ENCODE data around the gene CTNS.

The CTNS gene

DNA sequence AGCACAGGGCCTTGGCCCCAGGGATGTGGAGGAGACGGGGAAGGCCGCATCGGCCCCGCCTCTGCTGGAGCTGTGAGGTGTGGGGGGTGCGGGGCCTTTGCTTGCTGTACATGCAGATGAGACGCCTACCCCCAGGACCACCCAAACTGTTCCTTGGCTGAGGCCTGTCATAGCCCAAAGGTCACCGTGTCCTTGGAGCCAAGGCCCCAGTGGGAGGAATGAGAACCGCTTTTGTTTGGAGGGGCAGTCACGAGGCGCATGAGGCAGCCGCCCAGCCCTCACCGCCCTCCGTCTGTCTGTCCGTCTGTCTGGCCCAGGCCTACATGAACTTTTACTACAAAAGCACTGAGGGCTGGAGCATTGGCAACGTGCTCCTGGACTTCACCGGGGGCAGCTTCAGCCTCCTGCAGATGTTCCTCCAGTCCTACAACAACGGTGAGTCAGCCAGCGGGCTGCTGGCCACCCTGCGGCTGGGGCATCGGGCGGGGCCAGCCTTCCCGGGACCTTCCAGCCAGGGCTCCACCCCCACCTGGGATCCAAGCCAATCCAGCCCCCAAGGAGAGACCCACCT lies 23.1 kb downstream of the CTNS start:
- no peak for DNase-seq (ENCODE audit: low read depth)

DNA sequence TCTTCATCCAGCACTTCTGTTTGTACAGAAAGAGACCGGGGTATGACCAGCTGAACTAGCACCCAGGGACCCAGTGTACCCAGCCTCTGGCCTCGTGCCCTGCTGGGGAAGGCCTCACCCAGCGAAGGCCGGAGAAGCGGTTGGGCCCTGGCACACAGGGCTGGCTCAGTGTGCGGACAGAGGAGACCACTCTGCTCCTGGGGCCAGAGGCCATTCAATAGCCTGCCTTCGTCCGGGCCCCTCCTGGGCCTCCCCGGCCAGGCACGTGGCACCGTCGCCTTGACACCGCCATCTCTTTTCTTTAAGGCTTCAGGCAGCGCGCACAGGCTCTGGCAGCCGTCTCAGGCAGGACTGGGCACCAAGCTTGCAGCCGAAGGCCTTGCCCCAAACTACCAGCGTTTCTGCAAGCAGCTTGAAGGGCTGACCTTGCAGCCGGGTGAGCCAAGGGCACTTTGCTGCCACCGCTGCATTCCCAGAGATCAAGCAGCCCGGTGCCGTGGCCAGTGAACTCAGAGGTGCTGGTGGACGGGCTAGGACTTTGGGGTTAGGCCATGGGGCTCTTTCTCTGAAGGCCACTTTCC lies 23.8 kb downstream of the CTNS start:
- DNase-seq (ENCODE audit: low read depth), result no peak

DNA sequence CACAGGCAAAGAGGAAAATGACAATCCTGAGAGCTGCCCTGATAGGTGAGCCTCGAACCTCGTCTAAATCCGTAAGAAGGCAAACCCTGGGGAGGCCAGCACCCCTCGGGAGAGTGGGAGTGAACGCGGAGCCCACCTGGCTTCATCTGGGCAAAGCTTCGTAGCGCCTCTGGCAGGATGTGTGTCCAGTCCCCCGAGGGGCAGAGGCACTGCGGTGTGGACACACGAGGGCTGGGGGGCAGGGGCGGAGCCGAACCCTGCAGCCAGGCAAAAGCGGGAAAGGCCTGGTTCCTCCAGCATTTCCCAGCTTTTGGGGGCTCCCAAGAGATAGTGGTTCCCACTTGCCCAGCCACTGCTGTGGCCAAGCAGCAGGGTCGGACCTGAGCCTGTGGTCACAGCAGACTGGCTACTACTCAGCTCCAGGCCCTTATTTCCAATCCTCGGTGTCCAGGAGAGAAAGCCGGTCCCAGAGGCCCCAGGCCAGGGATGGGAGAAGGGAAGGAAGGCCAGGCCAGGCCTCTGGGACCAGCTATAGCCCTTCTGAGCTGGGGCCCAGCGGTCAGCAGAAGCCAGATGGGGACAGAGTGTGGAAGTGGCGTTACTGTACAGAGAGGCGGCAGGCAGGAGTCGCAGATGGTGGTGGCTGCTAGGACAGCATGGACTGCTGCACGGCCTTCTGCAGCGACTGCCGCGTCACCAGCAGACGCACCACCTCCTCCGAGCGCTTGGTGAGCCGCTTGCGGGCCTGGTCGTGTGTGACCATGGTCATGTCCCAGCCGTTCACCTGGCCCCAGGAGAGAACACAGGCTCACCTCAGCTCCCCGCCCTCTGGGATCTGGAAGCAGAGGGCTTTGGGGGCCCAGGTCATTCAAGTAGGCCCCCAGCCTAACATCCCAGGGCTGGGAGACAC lies 26.8 kb downstream of the CTNS start:
- no peak for DNase-seq (ENCODE audit: low read depth)

DNA sequence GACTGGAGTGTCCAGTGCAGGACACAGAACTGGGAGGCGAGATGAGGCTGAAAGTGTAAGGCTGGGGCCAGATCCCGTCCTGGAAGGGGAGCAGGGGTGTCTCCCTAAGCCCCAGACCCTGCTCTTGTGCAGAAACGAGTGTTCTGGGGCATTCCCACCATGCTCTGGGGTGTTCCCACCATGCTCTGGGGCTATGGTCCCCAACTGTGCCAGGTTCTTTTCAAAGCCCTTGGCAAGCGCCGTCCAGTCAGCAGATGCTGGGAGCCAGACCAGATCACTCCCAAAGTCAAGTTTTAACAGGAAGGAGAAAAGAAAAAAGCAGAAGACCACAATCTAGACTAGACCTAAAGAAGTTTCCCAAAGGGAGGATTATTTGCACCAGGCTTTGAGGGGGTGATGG lies 29.3 kb downstream of the CTNS start:
- DNase-seq (ENCODE audit: low read depth), result no peak

DNA sequence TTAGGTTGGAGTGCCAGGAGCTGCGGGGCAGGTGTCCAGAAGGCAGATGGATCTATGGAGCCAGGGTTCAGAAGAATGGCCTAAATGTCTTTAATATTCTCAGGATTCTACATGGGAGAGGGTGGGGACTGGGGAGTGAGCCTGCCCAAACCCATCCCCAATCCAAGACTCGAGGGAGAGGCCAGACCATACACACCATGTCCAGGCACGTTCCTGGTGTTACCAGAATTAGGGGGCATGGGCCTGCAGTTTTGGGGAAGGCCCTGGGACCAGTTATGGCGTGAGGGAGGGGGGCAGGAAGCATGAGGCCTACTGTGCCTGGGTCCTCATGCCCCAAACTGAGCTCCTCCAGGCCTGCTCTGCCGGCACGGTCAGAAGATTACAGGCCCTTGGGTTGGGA lies 30.0 kb downstream of the CTNS start:
- no peak for DNase-seq (ENCODE audit: low read depth)

DNA sequence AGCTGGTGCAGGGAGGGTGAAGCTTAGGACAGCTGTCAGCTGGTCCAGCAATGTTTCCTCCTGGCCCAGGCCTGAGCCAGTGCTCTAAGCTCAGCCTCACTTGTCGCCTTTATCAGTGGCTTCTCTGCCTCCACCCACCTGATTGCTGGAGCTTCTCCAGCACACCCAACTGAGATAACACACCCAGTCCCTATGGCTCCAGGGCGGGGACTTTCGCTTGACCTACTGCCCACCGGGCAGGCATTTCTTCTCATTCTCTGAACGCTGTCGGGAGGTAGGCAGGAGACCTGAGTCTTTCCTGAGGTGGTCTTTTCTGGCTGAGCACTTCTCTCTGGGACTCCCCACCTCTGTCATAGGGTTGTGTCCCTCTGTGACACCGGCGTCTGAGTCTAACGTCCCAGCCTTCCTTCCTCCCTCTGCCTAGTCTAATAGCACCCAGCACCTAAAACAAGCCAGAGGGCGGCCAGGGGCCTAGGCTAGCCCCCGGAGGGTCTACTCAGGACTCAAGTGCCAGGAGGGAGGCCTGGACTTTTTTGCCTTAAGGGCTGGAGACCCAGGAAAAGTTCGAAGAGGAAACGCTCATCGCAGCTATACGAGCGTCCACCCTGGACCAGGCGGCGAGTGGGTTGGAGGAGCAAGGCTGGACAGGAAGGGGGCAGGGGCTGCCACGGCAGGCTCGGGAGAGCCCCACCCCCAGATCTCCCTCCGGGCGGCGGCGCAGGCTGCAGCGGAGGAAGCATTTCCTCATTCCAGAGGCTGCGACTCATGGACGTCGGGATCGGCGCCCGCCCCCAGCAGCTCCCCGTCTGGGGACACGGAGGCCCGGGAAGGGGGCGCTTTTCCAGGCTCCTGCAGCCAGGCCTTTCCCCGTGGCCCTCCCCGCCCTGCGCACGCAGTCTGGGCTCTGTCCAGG lies 31.1 kb downstream of the CTNS start:
- no peak for DNase-seq (ENCODE audit: low read depth)

DNA sequence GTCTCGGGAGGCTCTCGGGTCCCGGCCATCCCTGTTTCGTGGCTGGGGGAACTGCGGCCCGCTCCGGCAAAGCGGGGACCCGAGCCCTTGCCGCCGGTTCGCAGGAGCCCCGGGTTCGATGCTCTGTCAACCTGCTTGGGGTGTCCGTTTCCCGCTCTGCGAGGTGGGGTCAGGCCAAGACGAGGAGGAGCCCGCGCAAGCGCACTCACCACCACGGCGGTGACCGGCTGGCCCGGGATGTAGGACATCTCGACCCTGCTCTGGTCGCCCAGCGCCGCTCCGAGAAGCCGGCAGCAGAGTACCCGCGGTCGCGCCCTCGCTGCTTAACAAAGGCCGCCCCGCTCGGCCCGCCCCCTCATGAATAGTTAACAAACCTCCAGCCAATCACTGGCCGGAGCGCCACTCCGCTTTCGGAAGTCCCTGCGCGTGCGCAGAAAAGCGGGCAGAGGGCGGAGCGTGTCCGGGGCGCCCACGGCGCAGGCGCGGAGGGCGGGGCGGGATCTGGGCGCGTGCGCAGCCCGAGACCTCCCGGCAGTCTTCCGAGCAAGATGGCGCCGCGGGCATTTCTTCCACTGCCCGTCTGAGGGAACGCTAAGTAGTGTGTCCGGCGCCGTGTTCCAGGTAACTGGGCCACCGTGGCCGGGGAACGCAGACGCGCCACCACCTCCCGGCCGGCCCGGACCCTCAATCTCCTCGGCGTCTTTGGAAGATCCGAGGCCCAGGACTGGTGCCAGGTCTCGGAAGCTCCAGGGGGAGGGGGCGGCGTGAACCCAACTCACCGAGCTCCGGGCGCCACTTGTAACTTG lies 31.9 kb downstream of the CTNS start, which contains the start of the genes EMC6 and TAX1BP3:
Gene EMC6, plus strand, starts transcription at position 534 of the 806 bp plus-strand sequence. CDS start 335 bp downstream, outside the sequence.
Gene TAX1BP3, minus strand, starts transcription at position 300 of the 806 bp plus-strand sequence. Its CDS starts 52 bp downstream, at position 248.
- DNase-seq (ENCODE audit: low read depth), result peak; percentile 99

DNA sequence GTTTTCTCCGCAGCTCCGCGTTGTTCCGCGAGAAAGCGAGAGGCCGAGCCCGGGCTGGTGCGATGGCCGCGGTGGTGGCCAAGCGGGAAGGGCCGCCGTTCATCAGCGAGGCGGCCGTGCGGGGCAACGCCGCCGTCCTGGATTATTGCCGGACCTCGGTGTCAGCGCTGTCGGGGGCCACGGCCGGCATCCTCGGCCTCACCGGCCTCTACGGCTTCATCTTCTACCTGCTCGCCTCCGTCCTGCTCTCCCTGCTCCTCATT lies 32.5 kb downstream of the CTNS start:
- no peak for DNase-seq (ENCODE audit: low read depth)

DNA sequence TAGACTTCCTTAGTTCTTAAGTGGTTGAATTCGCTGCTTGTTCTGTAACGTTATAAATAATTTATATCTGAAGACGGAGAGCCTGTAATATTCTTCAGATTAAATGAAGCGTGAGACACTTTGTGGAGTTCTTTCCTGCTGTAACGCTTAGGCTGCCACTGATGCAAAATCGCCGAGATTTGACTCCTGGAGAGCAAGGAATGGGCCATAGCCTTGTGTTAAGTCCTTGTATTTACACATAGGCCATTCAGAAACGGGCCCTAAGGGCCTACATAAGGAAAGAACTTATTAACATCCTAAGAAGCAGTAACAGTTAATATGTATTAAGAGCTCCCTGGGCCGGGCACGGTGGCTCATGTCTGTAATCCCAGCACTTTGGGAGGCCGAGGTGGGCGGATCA lies 33.0 kb downstream of the CTNS start:
- DNase-seq (ENCODE audit: low read depth), result no peak

DNA sequence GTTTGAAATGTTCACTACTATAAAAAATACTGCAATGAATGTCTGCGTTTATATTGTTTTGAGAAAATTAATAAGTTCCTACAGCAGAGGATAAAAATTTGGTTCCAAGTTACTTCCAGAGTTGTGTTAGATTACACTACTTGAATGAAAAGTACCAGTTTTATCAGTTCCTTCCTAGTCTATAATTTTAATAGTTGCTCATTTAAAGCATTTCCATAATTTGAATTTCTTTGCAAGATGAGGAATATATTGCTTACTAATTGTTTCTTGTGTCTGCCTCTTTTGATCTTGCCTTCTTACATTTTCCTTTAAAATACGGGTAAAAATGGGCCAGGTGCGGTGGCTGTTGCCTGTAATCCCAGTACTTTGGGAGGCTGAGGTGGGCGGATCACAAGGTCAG lies 36.0 kb downstream of the CTNS start:
- no peak for DNase-seq (ENCODE audit: low read depth)

DNA sequence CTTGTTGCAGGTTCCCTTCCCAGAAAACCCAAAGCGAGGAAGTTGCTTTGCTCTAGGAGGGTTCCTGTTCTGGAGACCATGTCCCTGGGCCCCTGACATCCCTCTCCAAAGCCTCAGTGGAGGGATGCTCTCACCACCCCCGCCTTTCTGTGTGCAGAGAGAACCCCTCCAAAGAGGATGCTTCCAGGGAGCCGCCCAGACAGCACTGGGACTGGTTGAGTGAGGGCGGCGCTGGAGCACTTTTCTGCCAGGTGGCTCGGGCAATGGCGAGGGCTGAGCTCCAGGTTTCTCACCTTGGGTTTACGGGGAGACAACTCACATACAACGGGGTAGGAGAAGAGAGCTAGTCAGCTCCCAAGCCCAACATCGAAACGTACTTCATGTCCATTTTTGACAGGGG lies 39.3 kb downstream of the CTNS start:
- no peak for DNase-seq (ENCODE audit: low read depth)

DNA sequence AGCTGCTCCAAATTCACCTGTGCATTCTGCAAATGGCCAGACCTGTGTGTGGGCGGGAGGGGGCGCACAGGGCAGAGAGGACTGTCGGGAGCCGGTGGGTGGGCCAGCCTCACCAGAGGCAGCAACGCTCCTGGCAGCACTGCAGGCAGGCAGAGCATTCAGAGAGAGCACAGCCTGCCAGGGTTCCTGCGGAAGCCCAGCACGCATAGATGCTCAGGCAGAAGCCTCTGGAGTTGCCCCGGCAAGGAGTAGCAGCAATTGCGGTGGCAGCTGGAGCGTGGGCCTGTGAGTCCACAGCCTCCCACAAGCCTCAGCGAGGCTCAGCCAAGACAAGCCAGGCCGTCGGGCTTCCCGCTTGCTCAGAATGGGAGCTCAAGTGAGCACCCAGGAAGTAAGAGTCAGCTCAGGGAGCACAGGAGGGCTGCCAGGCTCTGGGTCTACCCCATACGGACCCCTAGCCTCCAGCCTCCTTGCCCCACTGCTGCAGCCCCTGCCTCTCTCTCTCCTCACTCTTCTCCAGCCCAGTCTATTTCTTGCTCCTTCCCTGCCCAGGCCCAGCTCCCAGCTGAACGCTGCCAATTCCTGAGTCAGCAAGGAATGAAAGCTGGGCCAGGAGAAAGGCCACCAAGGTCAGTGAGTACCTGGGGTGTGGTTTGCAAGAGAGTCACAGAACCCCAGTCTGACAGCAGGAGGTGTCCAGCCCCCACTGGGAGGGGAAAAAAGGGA lies 41.7 kb downstream of the CTNS start:
- DNase-seq (ENCODE audit: low read depth), result no peak

DNA sequence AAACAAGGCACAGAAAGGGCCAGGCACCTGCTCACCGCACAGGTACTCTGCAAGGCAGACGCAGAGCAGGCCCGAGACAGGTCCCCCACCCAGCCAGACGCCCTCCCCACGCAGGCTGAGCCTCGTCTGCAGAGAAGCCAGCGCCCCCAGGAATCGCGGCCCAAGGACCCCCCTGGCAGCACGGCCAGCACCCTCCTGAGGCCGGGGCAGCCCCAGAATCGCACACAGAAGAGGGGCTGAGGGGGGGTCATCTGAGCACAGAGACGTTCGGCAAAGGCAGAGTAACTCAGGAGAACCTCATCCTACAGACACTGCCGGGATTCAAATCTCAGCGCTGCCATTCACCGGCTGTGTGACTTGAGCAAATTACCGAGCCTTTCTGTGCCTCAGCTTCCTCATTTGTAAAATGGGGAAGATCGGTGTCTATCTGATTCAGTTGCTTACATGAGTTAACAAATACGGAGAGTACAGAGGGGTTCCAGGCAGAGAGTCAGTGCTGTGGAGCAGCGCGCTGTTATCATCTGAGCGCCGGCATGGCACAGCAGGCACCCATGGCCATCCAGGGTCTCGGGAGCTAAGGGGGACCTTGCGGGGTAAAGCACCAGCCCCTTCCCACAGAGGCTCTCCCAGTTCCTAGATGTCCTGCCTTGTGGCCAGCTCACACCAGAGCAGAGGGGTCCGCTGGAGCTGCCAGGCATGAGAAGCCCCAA lies 42.4 kb downstream of the CTNS start:
- DNase-seq (ENCODE audit: low read depth), result no peak

DNA sequence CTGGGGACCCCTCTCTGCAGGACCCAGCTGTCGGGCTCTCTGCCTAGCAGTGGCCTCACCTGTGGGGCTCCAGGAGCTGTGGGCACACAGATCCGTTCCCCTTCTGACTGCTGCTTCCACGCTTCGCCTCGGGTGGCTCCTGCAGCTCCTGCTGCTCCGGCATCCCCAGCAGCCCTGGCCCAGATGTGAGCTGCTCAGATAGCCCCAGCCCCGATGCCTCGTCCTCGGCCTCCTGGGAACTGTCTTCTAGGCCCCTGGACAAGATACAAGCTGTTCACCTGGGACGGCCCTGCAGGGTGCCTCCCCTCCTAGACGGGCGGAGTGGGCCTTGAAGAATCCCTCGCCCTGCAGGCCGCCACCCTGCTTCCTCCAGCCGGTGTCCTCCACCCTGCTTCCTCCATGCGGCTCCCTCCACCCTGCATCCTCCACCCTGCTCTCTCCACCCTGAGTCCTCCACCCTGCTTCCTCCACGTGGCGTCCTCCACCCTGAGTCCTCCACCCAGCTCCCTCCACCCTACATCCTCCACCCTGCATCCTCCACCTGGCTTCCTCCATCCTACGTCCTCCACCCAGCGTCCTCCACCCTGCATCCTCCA lies 43.1 kb downstream of the CTNS start:
- no peak for DNase-seq (ENCODE audit: low read depth)

DNA sequence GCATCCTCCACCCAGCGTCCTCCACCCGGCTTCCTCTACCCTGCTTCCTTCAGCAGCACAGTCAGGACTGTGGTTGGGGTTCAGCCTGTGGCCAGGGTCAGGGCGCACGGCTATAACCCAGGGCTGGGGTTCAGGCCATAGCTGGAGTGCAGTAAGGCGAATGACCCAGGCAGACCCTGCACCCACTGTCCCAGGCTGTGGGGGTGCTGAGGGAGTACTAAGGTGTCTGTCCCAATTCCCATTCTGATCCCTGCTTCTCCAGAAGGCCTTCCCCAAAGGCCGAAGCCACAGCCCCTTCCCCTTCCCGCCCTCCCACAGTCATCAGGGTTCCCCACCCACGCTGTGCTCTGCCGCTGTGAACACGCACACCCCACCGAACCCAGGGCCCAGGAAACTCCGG lies 44.5 kb downstream of the CTNS start:
- no peak for DNase-seq (ENCODE audit: low read depth)

DNA sequence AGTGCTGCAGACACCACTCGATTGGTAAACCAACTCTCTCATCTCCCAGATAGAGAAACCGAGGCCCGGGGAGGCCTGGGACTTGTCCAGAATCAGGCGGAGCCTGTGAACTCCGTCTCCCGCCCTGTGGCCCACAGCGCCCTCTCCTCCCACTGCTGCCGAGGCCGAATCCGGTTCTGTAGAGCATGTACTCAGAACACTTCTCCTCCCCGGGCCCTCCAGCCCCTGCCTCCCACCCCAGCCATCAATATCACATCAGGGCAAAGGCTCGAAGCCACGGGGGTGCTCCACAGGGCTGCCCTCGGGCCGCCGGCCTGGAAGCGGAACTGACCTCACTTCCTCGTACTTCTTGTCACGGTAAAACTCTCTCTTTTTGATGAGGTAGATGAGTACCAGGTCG lies 45.0 kb downstream of the CTNS start:
- DNase-seq (ENCODE audit: low read depth), result no peak

DNA sequence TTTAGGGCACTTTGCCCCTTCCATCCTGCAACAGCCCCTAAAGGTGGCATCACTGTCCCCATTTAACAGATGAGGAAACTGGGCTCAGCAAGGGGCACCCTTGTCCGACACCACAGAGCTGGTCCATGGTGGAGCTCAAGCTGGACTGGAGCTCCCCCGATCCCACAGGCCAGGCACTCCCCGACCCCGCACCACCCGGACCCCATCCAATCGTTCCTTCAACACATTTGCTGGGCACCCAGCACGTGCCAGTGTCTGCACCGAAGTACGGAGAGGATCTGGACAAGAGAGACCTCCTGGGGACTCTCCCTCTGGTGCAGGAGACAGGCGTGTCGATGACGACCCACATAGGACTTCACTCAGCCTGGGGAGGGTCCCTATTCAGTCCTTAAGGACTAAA lies 45.5 kb downstream of the CTNS start:
- no peak for DNase-seq (ENCODE audit: low read depth)

DNA sequence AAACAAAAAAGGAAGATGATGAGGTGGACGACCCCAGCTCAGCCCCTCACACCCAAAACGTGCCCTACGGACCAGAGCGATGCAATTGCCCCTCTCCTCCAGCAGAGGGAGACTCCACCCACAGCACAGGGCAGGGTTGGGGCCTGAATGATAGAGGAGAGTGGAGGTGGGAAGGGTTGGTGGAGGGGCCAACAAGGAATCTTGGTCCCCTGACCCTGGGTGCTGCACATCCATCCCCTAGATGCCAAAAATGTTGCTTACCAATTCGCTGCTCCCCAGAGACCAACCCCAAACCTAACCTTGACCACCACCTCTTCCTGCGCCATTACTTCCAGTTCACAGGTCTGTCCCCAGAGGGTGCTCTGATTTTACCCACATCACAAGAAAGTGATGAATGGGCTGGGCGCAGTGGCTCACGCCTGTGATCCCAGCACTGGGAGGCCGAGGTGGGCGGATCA lies 46.5 kb downstream of the CTNS start:
- no peak for DNase-seq (ENCODE audit: low read depth)

DNA sequence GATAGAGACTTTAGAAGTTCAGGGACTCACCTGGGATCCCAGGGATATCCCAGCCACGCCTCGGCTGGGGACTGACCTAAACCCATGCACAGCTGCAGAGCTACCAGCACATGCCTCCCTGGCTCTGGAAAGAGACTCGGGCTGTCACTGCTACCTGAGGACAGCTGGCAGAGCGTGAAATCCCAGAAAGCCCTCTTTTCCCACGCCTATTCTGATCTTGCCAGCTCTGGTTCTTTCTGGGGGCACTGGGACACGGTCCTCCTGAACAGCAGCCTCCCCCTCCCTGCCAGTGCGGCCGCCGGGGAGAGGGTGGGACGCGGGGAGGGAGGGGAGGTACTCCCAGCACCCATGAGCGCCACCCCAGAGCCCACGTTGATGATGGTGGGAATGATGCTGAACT lies 48.6 kb downstream of the CTNS start:
- no peak for DNase-seq (ENCODE audit: low read depth)
